Hematopoietic multipotent progenitor cell (in vitro differentiated cells): ENCODE data around the gene TNFSF13B. TPM values are rescaled to one million over a fixed set of nuclear protein-coding genes. Genes with fewer than 3 reads are reported as not detected.
"Not testable (repeated sequence)": the region's sequence is repeated elsewhere in the genome, so short reads cannot be mapped to it uniquely, and the experiment has no call there.

ENCODE experiments used
- DNase-seq, 3 donors: peaks; one replicate each; pipeline ENCODE4 v3.0.0-alpha.2; 2011 to 2015; ENCODE audit warnings: low read depth in 2 of 3, low spot score in 2 of 3
- total RNA-seq: library from RNA; depleted of rRNA; stranded (reverse); fragments of >200 nt; gene quantifications from one replicate; pipeline ENCODE4 v1.2.3, GENCODE V29; 2012

The TNFSF13B gene
- 27.5 TPM for total RNA-seq

- DNase-seq = peak in 2 of 3 donors; percentile 72 to 75
These were observed at the start of gene TNFSF13B for GRCh38 chr13:108269601-108270328. TSS of gene TNFSF13B (plus strand) at chr13:108269718. CDS start at chr13:108269896, 178 bp downstream.

DNA sequence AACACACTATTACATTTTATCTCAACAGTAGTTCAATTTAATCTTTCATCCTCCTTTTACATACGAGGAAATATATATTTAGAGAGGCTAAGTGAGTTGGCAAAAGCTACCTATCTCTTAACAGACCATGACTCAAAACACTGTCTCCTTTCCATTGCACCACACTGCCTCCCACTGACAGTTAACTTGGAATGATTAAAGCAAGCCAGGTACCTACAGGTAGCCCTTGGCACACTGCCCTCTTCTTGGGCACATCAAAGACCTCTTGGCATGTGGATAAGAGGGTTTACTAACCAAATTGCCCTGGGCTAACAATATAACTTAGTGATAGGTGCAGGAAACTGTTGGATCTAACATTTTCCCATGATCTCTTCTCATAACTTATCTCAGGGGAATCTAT is 49.5 kb upstream of the TNFSF13B start:
- no peak for DNase-seq

- DNase-seq = no peak
These were observed 45.6 kb upstream of the TNFSF13B start for GRCh38 chr13:108223687-108224503.

GRCh38 chr13:108225440-108225839 is 44.1 kb upstream of the TNFSF13B start:
- peak in 2 of 3 donors; percentile 28 to 45 for DNase-seq

DNA sequence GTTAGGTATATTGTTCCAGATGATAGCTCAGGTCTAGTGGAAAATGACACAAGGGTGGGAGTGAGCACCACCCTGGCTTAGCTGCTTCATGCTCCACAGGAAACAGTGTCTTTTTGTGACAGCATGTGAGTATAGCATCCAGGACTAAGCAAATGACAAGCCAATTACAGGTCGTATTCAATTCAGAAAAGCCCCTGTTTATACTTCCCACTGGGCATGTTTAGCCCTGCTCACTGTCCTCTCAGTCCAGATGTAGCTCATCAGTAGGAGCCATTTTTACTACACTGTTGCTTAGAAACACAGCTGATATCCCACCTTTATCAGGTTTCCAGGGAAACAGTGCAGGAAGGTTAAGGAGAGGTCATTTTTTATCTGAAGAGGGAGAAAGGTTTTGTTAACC is 43.3 kb upstream of the TNFSF13B start:
- DNase-seq = no peak

DNA sequence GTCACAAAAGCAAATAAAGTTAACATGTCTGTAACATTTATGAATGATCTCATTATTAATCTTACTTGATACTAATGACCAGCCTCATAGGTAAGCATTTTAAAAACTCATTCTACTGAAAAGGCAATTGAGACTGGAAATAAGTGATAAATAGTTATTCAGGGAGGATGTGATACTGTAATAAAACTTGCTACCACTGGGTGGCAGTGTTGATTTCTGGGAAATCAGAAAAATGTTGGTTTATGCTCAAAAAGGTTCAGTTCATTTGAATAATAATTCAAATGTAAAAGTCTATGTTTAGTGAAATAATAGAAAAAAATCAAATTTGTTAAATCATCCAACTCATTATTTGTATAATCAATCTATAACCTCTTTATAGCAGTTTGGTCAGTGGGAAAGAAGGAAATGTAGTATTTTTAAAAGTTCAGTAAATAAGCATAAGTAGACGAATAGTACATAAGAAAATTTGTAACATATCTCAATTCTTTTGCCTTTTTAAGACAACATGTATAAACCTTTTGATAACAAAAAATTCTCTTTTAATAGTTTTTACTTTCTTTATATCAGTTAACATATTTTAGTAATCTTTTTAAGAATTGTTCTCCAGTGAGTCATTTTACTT is 41.8 kb upstream of the TNFSF13B start:
- peak in 2 of 3 donors; percentile 42 to 77 for DNase-seq

- no peak for DNase-seq
These were observed 39.1 kb upstream of the TNFSF13B start for GRCh38 chr13:108230377-108230776.

DNA sequence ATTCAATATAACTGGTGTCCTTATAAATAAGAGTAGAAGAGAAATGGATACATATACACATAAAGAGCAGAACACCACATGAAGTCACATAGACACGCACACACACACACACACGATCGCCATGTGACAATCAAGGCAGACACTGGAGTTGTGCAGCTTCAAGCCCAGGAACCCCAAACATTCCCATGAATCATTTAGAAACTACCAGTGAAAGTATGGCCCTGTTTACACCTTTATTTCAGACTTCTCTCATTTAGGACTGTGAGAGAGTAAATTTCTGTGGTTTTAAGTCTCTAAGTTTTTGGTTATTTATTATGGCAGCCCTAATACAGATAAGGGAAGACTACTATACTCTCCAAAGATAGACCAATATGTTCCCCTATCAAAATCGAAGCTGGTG is 20.4 kb upstream of the TNFSF13B start:
- DNase-seq = no peak

DNA sequence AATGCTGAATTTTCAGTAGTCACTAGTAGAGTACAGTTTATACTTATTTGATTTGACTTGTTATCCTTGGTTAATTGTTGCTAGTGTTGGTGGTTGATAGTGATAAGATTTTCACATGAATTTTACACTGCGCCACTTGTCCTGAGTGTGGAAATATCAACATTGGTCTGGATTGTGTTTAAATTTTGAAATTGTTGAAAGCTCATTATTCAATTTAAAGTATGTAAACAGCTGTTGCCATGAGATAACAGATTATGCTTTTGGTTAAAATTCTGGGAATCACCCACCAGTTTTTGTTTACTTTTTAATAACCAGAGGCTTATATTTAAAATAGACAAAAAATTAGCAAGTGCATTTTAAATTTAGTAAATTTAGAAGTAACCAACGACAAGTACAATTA is 12.3 kb upstream of the TNFSF13B start:
- no peak for DNase-seq

DNA sequence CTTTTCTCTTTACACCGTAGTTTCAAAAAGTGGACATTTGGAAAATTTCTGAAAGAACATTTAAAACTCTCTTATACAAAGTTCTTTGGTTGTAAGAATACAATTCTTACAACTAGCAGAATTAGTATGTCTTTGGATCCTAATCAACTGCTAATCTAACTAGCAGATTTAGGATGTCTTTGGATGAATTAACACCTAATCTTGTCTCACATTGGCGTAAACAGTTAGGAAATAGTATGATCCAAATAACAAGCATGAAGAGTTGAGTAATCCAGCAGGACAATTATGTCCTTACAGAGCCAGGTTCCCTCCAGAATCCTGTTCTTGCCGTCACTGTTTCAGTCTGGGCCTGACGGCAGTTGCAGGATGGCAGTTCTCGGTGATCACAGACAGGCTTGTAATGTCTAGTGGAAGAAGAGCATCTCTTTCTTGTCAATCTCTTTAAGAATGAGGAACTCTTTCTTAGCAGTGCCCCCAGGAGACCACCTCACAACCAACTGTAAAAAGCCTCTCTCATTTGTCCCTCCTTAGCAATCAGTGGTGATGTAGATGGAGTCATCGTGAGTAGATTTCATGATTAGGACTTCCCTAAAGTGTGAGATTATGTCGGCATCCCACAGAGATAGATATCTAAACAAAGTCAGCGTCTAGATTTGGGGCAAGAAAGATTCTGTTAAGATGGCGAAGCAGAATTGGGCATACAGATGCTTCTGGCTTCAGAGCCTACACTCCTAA is 5.7 kb upstream of the TNFSF13B start:
- no peak for DNase-seq

DNA sequence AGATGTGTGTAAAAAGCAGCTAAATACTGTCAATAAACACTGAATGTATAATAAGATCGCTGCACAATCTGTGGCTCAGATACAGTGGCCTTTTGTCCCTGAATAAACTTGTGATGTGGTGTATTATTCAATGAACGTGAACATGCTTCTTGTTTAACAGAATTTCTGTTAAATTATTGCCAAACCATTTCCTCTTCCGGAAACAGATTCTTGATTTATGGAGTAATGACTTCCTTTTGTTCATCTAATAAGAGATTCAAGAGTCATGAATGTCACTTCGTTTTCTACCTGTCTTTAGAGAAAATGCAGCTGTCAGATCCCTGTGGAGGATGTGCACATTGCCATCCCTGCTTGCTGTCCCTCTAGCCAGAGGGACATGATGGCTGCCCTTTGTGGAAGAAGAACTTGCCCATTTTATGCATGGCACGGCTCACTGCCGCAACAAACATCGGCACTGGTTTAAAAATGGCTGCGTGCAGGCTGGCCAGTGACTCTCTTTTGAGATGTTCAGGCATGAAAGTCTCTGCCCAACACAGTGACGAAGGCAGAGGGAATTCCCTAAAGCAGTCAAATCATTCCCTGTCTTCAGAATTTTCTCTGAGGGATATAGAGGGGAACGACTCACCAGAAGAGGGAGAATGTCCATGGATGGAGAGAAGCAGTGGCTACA is 3.1 kb upstream of the TNFSF13B start:
- DNase-seq = peak in 2 of 3 donors; percentile 67 to 92

DNA sequence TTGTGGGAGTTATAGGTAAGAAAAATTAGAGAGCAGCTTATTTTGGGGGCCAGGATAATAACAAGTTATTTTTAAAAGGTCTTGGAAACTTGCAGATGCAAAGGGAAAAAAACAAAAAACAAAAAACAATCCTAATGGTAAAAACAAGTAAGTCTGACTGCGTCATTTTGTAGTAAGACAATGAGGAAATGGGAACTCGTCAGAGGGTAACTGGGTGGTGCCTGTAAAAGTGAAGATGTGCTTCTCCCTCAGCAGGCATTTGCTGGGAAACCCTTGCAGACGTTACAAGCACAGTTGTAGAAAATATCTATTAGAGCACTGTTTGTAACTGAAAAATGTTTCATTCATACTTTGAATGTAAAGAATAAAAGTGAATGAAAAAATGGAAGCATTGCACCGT is 2.2 kb upstream of the TNFSF13B start:
- no peak for DNase-seq

DNA sequence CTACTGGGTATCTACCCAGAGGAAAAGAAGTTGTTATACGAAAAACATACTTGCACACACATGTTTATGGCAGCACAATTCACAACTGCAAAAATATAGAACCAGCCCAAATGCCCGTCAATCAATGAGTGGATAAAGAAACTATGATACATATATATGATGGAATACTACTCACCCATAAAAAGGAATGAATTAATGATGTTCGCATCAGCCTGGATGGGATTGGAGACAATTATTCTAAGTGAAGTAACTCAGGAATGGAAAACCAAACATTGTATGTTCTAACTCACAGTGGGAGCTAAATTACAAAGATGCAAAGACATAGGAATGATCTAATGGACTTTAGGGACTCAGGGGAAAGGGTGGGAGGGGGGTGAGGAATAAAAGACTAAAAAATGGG is 1.7 kb upstream of the TNFSF13B start:
- DNase-seq = not testable (repeated sequence)

- DNase-seq = no peak
These were observed 929 bp upstream of the TNFSF13B start for GRCh38 chr13:108268466-108269112.

GRCh38 chr13:108270442-108270841 is 924 bp downstream of the TNFSF13B start:
- peak in 2 of 3 donors; percentile 14 to 15 for DNase-seq

- peak in 2 of 3 donors; percentile 22 to 60 for DNase-seq
These were observed 2.8 kb downstream of the TNFSF13B start for GRCh38 chr13:108272333-108272732.

DNA sequence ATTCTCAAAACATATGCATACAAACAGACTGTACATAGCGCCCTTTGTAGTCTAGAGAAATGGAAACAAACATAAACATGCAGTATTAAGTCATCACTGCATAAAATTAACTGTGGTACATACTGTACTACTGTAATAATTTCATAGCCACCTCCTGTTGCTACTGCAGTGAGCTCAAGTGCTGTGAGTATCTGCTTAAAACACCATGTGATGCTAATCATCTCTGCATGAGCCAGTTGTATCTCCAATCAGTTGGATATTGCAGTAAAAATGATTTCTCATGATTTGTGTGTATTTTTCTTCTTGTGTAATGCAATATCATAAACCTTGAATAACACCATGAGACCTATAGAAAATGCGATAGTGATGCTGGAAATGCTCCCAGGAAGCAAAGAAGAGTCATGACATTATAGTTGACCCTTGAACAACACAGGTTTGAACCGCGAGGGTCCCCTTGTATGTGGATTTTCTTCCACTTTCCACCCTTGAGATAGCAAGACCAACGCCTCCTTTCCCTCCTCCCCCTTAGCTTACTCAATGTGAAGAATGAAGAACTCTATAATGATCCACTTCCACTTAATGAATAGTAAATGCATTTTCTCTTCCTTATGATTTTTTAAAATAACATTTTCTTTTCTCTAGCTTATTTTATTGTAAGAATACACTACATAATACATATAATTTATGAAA is 4.1 kb downstream of the TNFSF13B start:
- no peak for DNase-seq

DNA sequence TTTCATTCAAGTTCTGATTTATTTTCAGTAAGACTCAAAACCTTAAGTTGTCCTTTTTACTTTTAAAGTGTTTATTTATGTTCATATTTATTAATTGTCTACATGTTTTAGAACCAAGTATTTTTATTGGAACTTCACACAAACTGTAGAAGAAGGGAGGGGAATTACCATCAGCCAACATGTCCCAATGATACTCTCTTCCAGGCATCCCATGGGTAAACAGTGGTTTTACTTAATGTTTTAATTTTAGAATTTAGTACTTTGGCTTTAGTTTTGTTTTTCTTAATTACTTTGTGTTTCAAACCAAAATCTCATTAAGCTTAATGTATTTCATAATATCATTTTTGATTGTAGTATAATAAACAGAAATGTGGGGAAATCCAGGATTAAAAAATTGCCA is 5.2 kb downstream of the TNFSF13B start:
- no peak for DNase-seq

DNA sequence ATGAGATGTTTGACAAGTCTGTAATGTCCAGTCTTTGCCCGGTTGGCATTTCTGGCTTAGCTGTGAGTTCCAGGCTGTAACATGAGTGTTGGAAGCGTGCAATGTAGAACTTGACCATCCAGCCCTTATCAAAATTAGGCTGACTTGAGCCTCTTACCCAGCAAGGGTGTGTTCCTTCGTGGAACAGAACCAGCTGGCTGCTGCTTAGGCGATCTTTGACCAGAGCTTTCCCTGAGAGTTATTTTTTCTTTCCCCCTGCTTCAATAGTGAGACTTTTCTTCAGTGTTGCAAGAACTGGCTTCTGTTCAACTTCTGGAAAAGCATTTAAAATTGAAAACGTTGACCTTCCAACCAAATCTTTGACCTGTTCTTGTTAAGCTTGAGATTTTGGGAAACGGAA is 6.5 kb downstream of the TNFSF13B start:
- DNase-seq = no peak
